ENCODE measurements around the gene UQCR10.

DNA sequence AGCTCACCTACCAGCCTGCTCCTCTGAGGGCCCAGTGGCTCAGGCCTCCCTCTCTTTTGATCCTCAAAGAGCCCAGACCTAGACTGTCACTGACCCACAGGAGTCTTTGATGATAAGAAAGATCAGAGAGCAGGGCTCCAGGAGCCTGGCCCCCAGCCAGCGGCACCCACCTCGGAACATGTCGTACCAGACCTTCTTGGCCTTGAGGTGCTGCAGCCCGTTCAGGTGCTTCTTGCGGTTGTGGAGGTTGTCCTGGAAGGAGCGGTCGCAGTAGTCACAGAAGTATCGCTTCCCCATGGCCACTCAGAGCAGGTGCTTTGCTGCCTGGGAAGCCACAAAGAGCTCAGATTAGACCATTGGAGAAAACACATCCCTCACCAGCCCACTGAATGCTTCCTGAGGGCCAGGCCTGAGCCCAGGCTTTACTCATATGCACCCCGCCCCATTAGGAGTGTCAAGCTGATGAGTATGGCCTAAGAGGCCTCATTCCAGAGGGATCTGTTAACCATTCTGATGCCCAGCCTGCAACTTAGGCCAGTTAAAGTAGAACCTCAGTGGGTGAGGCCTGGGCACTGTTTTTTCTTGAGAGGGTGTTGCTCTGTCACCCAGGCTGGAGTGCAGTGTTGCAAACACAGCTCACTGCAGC is 18.8 kb upstream of the UQCR10 start:
- TF ChIP-seq, protein P1, sequence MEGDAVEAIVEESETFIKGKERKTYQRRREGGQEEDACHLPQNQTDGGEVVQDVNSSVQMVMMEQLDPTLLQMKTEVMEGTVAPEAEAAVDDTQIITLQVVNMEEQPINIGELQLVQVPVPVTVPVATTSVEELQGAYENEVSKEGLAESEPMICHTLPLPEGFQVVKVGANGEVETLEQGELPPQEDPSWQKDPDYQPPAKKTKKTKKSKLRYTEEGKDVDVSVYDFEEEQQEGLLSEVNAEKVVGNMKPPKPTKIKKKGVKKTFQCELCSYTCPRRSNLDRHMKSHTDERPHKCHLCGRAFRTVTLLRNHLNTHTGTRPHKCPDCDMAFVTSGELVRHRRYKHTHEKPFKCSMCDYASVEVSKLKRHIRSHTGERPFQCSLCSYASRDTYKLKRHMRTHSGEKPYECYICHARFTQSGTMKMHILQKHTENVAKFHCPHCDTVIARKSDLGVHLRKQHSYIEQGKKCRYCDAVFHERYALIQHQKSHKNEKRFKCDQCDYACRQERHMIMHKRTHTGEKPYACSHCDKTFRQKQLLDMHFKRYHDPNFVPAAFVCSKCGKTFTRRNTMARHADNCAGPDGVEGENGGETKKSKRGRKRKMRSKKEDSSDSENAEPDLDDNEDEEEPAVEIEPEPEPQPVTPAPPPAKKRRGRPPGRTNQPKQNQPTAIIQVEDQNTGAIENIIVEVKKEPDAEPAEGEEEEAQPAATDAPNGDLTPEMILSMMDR (conservative IDR thresholded peaks at IDR 0.05 in 1 of 2, IDR thresholded peaks at IDR 0.05 in 1 of 2; ENCODE audit: extremely low read depth in 1 of 2, insufficient read depth in 1 of 2, low read depth in 1 of 2, low read length in 2 of 2) = no peak
- TF ChIP-seq EZH2 (IDR thresholded peaks at IDR 0.05; ENCODE audit: borderline replicate concordance, low read length) = no peak
